Epithelial cell of esophagus (primary cell): ENCODE data around the gene GPR62.

Experiments
- DNase-seq: peaks from one replicate; pipeline ENCODE4 v3.0.0; 2010; ENCODE audit warnings: low read depth
- H3K4me3 ChIP-seq: 2 replicates; pipeline ENCODE4 v1.5.1; 2011; ENCODE audit warnings: mild to moderate bottlenecking, low read length, control low read depth
- TF ChIP-seq, protein P1 (sequence below): IDR thresholded peaks from 2 replicates; pipeline ENCODE4 v1.5.1; 2011; ENCODE audit warnings: low read depth, mild to moderate bottlenecking, low read length, control low read depth, inconsistent platforms; ENCODE audit not compliant: insufficient read depth; ENCODE audit errors: missing control alignments

GPR62 gene

GRCh38 chr3:51934991-51935885 is 19.9 kb upstream of the GPR62 start:
- TF ChIP-seq, protein P1, sequence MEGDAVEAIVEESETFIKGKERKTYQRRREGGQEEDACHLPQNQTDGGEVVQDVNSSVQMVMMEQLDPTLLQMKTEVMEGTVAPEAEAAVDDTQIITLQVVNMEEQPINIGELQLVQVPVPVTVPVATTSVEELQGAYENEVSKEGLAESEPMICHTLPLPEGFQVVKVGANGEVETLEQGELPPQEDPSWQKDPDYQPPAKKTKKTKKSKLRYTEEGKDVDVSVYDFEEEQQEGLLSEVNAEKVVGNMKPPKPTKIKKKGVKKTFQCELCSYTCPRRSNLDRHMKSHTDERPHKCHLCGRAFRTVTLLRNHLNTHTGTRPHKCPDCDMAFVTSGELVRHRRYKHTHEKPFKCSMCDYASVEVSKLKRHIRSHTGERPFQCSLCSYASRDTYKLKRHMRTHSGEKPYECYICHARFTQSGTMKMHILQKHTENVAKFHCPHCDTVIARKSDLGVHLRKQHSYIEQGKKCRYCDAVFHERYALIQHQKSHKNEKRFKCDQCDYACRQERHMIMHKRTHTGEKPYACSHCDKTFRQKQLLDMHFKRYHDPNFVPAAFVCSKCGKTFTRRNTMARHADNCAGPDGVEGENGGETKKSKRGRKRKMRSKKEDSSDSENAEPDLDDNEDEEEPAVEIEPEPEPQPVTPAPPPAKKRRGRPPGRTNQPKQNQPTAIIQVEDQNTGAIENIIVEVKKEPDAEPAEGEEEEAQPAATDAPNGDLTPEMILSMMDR: no peak
- H3K4me3 ChIP-seq: no peak overlapping the region
- no peak for DNase-seq

DNA sequence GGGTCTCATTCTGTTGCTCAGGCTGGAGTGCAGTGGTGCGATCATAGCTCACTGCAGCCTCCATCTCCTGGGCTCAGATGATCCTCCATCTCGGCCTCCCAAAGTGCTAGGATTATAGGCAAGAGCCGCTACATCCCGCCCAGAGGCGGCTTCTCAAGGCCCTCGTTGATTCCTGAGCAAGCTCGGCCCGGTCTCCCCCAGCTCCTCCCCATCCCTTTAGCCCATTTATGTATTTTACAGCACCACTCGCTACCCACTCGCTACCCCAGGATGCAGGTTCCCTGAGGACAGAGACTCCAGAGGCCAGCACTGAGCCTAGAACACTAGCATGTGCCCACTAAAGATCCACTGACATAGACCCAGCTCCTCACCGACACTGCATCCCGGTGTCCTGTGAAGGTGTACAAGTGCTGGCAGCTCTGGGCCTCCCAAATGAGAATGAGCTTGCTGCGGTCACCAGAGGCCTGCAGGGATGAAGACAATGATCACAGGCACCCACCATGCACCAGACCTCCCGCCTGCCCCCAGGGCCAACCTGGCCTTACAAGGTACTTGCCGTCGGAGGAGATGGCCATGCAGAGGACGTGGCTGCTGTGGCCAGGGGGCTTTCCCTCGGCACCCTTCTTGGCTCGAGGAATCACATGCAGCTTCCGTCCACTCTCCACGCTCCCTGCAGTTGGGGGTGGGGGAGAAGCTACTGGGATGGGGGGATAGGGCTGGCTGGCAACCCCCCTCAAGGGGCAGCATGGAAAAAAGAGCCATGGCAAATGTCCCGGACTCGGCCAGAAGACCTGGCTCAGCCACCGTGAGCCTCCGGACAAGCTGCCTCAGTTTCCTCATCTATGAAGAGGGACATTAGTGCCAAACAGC is 19.1 kb upstream of the GPR62 start:
- no peak overlapping the region for H3K4me3 ChIP-seq
- DNase-seq: no peak
- TF ChIP-seq, protein P1: no peak

DNA sequence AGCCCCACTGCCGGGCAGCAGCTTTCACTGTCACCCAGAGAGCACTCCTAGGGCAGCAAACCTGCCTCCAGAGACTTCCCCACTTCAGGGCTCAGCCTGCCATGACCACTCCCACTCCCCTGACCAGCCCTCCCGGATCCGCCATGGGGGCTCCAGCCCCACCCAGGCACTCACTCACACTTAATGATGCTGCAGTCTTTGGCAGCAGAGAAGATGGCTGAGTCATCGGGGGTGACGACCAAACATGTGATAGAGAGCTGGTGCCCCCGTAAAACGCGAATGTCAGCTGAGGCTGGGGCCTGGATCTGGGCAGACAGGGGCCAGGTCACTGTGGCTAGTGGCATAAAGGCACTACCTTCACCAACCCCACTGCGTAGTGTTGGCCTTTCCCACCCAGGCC is 18.2 kb upstream of the GPR62 start:
- TF ChIP-seq, protein P1: no peak
- H3K4me3 ChIP-seq: no peak overlapping the region
- DNase-seq: no peak

DNA sequence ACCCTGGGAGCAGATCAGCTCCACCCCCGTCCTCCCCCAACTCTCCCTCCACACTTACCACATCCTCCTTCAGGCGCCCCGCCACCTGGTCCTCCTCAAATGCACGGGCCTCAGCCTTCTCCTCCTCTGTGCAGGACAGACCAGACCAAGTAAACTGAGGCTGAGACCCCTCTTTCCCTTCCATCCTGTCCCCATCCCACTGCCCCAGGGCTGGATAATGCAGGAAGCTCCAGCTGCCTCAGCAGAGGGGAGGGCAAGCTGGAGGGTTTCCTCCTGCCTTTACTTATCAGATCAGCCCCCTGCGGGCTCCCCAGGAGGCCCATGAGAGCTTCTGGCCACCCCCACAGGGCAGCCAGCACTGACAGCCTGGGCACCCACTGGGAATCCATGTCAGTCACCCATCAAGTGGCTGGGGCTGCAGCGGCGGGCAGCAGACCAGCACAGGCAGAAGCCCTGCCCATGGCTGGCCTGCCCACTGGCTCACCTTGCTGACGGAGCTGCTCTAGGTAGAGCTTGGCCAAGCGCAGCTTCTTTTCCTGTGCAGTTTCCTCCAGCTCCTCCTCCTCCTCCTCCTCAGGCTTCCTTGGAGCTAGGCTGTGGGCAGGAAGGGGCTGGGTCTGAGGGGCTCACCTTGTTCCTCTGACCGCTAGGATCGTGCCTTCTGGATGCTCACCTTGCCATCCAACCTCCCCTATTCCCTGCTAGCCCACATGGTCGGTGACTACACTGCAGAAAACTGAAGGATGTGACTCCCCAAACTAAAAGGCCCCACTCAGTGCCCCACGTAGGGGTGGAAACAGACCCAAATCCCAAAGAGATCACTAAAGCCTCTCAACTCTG is 17.4 kb upstream of the GPR62 start:
- TF ChIP-seq, protein P1: no peak
- DNase-seq: no peak
- no peak overlapping the region for H3K4me3 ChIP-seq

GRCh38 chr3:51938780-51939425 is 16.3 kb upstream of the GPR62 start:
- no peak overlapping the region for H3K4me3 ChIP-seq
- TF ChIP-seq, protein P1: no peak
- no peak for DNase-seq
